H1 (cell line): ENCODE measurements around the gene ELOVL6. TPM values are rescaled to one million over a fixed set of nuclear protein-coding genes. Genes with fewer than 3 reads are reported as not detected.

Experiments
- CTCF ChIA-PET: fragments of 300-600 bp; sonication (Branson Sonifier 250); formaldehyde crosslinking; loops from one replicate; lab custom pipeline; 2021; ENCODE audit not compliant: partially characterized antibody; lab: Charles Lee
- POLR2A ChIA-PET: fragments of 300-600 bp; sonication (Branson Sonifier 250); formaldehyde crosslinking; loops from one replicate; lab custom pipeline; 2021; ENCODE audit warnings: inconsistent platforms; ENCODE audit not compliant: partially characterized antibody; lab: Charles Lee
- DNase-seq, 2 experiments: peaks; one replicate each; pipeline versions ENCODE4 v3.0.0 to v3.0.0-alpha.2; 2010 to 2022; ENCODE audit warnings: low spot score in 2 of 2, low read depth in 1 of 2, mixed read lengths in 1 of 2
- FAIRE-seq: peaks from 2 replicates; lab custom pipeline; 2011; peaks lifted over from hg19 to GRCh38; lab: Jason Lieb, UNC
- H2AFZ ChIP-seq: 2 replicates; pipeline ENCODE4 v1.8.1; 2012; ENCODE audit warnings: low read length, inconsistent platforms
- H2AK5ac ChIP-seq: 2 replicates; pipeline ENCODE4 v1.6.1; 2013; ENCODE audit warnings: low read depth, low read length
- H2BK120ac ChIP-seq: replicated peaks from 2 replicates; pipeline ENCODE3; 2013; ENCODE audit warnings: low read depth, low read length, inconsistent platforms
- H2BK12ac ChIP-seq: 2 replicates; pipeline ENCODE4 v1.6.1; 2013; ENCODE audit warnings: low read depth, low read length
- H2BK15ac ChIP-seq: 2 replicates; pipeline ENCODE4 v1.6.1; 2013; ENCODE audit warnings: low read length
- H2BK20ac ChIP-seq: 2 replicates; pipeline ENCODE4 v1.6.1; 2013; ENCODE audit warnings: low read length
- H2BK5ac ChIP-seq: 2 replicates; pipeline ENCODE4 v1.6.1; 2013; ENCODE audit warnings: low read depth, low read length
- H3K14ac ChIP-seq: 2 replicates; pipeline ENCODE4 v1.6.1; 2013; ENCODE audit warnings: inconsistent platforms; ENCODE audit not compliant: insufficient read length
- H3K18ac ChIP-seq: 2 replicates; pipeline ENCODE4 v1.6.1; 2013; ENCODE audit warnings: low read length; ENCODE audit errors: extremely low read depth
- H3K23ac ChIP-seq: 2 replicates; pipeline ENCODE4 v1.6.1; 2013; ENCODE audit warnings: inconsistent platforms; ENCODE audit not compliant: insufficient read length
- H3K23me2 ChIP-seq: 2 replicates; pipeline ENCODE4 v1.6.1; 2013; ENCODE audit warnings: low read depth, low read length
- H3K27ac ChIP-seq: 2 replicates; pipeline ENCODE4 v1.6.1; 2011; ENCODE audit warnings: low read depth, low read length, inconsistent platforms
- H3K27me3 ChIP-seq, 4 experiments: replicated peaks in 1 of 4; 1 replicate in 1 of 4; 2 replicates in 3 of 4; pipeline versions ENCODE4 v1.6.1 to v1.8.1; 2011 to 2013; ENCODE audit warnings: low read length in 3 of 4, mild to moderate bottlenecking in 3 of 4, inconsistent platforms in 2 of 4, mixed read lengths in 2 of 4, moderate library complexity in 1 of 4; ENCODE audit not compliant: control insufficient read depth in 3 of 4, insufficient read depth in 3 of 4; ENCODE audit errors: extremely low read depth in 1 of 4
- H3K36me3 ChIP-seq, 4 experiments: 2 replicates each; pipeline versions ENCODE4 v1.6.1 to v1.8.1; 2011 to 2013; ENCODE audit warnings: mild to moderate bottlenecking in 4 of 4, low read length in 3 of 4, moderate library complexity in 2 of 4, control low read depth in 1 of 4, inconsistent platforms in 1 of 4; ENCODE audit not compliant: insufficient read depth in 4 of 4, control insufficient read depth in 2 of 4
- H3K4ac ChIP-seq: replicated peaks from 2 replicates; pipeline ENCODE3; 2013; ENCODE audit warnings: low read length, low read depth, mixed read lengths, inconsistent platforms; ENCODE audit not compliant: insufficient read length
- H3K4me1 ChIP-seq, 4 experiments: replicated peaks in 1 of 4; 1 replicate in 1 of 4; 2 replicates in 3 of 4; pipeline versions ENCODE4 v1.6.1 to v1.8.1; 2011 to 2013; ENCODE audit warnings: low read length in 3 of 4, inconsistent platforms in 2 of 4, mixed read lengths in 1 of 4; ENCODE audit not compliant: insufficient read depth in 4 of 4, control insufficient read depth in 3 of 4
- H3K4me2 ChIP-seq, 2 experiments: 2 replicates each; pipeline versions ENCODE4 v1.6.1 to v1.8.1; 2011 to 2013; ENCODE audit warnings: low read depth in 2 of 2, low read length in 2 of 2, control low read depth in 1 of 2, inconsistent platforms in 1 of 2, mild to moderate bottlenecking in 1 of 2; ENCODE audit not compliant: insufficient read depth in 1 of 2
- H3K4me3 ChIP-seq, 4 experiments: fragments of 200-600, 300-600 bp in 1 of 4; sonication (generic), shearing (Covaris generic), sonication (Bioruptor Twin) in 1 of 4; 2 replicates each; pipeline versions ENCODE4 v1.5.1 to v1.8.1; 2011 to 2016; ENCODE audit warnings: low read length in 4 of 4, low read depth in 3 of 4, control low read depth in 2 of 4, inconsistent platforms in 2 of 4, mild to moderate bottlenecking in 2 of 4, mixed read lengths in 1 of 4, moderate library complexity in 1 of 4; ENCODE audit not compliant: insufficient read depth in 2 of 4; ENCODE audit errors: extremely low read depth in 1 of 4
- H3K56ac ChIP-seq: replicated peaks from 2 replicates; pipeline ENCODE3; 2013; ENCODE audit warnings: low read depth, mild to moderate bottlenecking, mixed read lengths, low read length, inconsistent platforms; ENCODE audit not compliant: insufficient read length
- H3K79me1 ChIP-seq: 2 replicates; pipeline ENCODE4 v1.6.1; 2013; ENCODE audit warnings: low read depth, low read length, control low read depth
- H3K79me2 ChIP-seq, 2 experiments: 2 replicates each; pipeline versions ENCODE4 v1.6.1 to v1.8.1; 2012 to 2013; ENCODE audit warnings: low read length in 2 of 2, mild to moderate bottlenecking in 2 of 2, inconsistent platforms in 1 of 2; ENCODE audit not compliant: insufficient read depth in 2 of 2, control insufficient read depth in 1 of 2
- H3K9ac ChIP-seq, 4 experiments: replicated peaks in 1 of 4; 1 replicate in 1 of 4; 2 replicates in 3 of 4; pipeline versions ENCODE4 v1.6.1 to v1.8.1; 2011 to 2013; ENCODE audit warnings: low read depth in 3 of 4, low read length in 3 of 4, control low read depth in 2 of 4, mild to moderate bottlenecking in 2 of 4, moderate library complexity in 2 of 4, inconsistent platforms in 1 of 4; ENCODE audit errors: extremely low read depth in 1 of 4
- H3K9me3 ChIP-seq, 2 experiments: 2 replicates each; pipeline versions ENCODE4 v1.6.1 to v1.8.1; 2012 to 2013; ENCODE audit warnings: mild to moderate bottlenecking in 2 of 2, moderate library complexity in 2 of 2, control low read depth in 1 of 2, inconsistent platforms in 1 of 2, low read depth in 1 of 2, low read length in 1 of 2, mixed read lengths in 1 of 2; ENCODE audit not compliant: insufficient read depth in 2 of 2
- H4K20me1 ChIP-seq, 2 experiments: replicated peaks in 1 of 2; 2 replicates each; pipeline versions ENCODE3 to v1.8.1; 2011 to 2013; ENCODE audit warnings: inconsistent platforms in 2 of 2, low read length in 2 of 2, mild to moderate bottlenecking in 1 of 2; ENCODE audit not compliant: insufficient read depth in 2 of 2, control insufficient read depth in 1 of 2
- H4K5ac ChIP-seq: 2 replicates; pipeline ENCODE4 v1.6.1; 2013; ENCODE audit warnings: low read length, low read depth, mixed read lengths, inconsistent platforms; ENCODE audit not compliant: insufficient read length
- H4K8ac ChIP-seq: 2 replicates; pipeline ENCODE4 v1.8.0; 2013; ENCODE audit warnings: mild to moderate bottlenecking, moderate library complexity, low read length, inconsistent platforms; ENCODE audit not compliant: insufficient read depth; ENCODE audit errors: extremely low read depth
- H4K91ac ChIP-seq: replicated peaks from 2 replicates; pipeline ENCODE3; 2013; ENCODE audit warnings: low read length, mixed read lengths, inconsistent platforms; ENCODE audit not compliant: insufficient read length
- CHD2 ChIP-seq: IDR thresholded peaks from 2 replicates; pipeline ENCODE4 v1.6.1; 2012; ENCODE audit warnings: low read length, improper control_type of control experiment
- E2F6 ChIP-seq: IDR thresholded peaks from 2 replicates; pipeline ENCODE4 v1.6.1; 2012; ENCODE audit warnings: inconsistent platforms
- EZH2 ChIP-seq: fragments of 200-600 bp; sonication (generic); IDR thresholded peaks from 2 replicates; pipeline ENCODE4 v1.7.1; 2012; ENCODE audit warnings: low read depth, mild to moderate bottlenecking, moderate library complexity, low read length, inconsistent platforms; ENCODE audit not compliant: severe bottlenecking
- HDAC6 ChIP-seq: IDR thresholded peaks from one replicate; pipeline ENCODE4 v1.7.1; 2012; ENCODE audit warnings: low read depth, mild to moderate bottlenecking, inconsistent platforms, low read length, moderate library complexity
- NANOG ChIP-seq: IDR thresholded peaks from 2 replicates; pipeline ENCODE4 v1.6.1; 2011; ENCODE audit warnings: low read length, low read depth, mild to moderate bottlenecking, inconsistent platforms; ENCODE audit not compliant: insufficient read depth, poor library complexity, severe bottlenecking
- POU5F1 ChIP-seq: IDR thresholded peaks from 2 replicates; pipeline ENCODE4 v1.6.1; 2011; ENCODE audit warnings: low read depth, mild to moderate bottlenecking, low read length, moderate library complexity
- WGBS, 2 experiments: shearing (Covaris generic) in 1 of 2; methylation state at CpG; one replicate each; pipeline versions ENCODE4 v1.1.6 to v1.1.7; 2013 to 2015; ENCODE audit warnings: low lambda C conversion rate in 2 of 2, mixed read lengths in 2 of 2, inconsistent platforms in 1 of 2, low coverage in 1 of 2, missing lambda C conversion rate in 1 of 2; ENCODE audit not compliant: insufficient replicate concordance in 2 of 2, insufficient coverage in 1 of 2, insufficient read length in 1 of 2; ENCODE audit errors: extremely low coverage in 1 of 2, missing lambda C conversion rate in 1 of 2; 5-methylcytosine and 5-hydroxymethylcytosine counted together
- polyA plus RNA-seq, 7 experiments: library from polyadenylated mRNA; depleted of rRNA in 3 of 7; stranded (reverse) in 5 of 7; unstranded in 2 of 7; fragments of >200 nt in 5 of 7; fragments of 200-250 nt in 2 of 7; gene quantifications; 1 replicate in 5 of 7; 2 replicates in 1 of 7; 4 replicates in 1 of 7; pipeline versions ENCODE4 v1.2.1 to v1.2.3, GENCODE V29; 2011 to 2013; ENCODE audit warnings: missing spikeins in 2 of 7, mixed read lengths in 2 of 7
- total RNA-seq: library from RNA; stranded (reverse); fragmentation: NEBNext Ultra II Directional; extraction: Animal tissue kit (Norgen Biotek cat#: 25700); gene quantifications from 2 replicates; pipeline ENCODE4 v1.2.1, GENCODE V29; 2021

The ELOVL6 gene
- total and polyA plus RNA-seq, 2 of the 8 experiments (the other 6 are each of a cell fraction or from before 2014, with no cell fraction given): 27.8 to 86.6 TPM

GRCh38 chr4:110119880-110120279, 78.5 kb downstream of the ELOVL6 start:
- no peak overlapping the region for H2BK5ac ChIP-seq
- FAIRE-seq (no peak), DNase-seq (no peak)
- no peak overlapping the region for H3K4me3 ChIP-seq
- no peak overlapping the region for H2AK5ac ChIP-seq
- POLR2A ChIA-PET: interaction anchor here (1.0 to 1.5 kb wide), 2 partner anchors 9 to 17 kb away, joined by 3 to 5 read pairs; no protein-coding TSS in a partner anchor
- no peaks in the 10 kb centered on the region for H3K27me3 ChIP-seq
- CTCF ChIA-PET: interaction anchor here (2.1 kb wide), 1 partner anchor 51 kb away, joined by 6 read pairs; no protein-coding TSS in a partner anchor
- H4K91ac ChIP-seq: no peak overlapping the region
- no peaks in the 10 kb centered on the region; the same call in 1 of the 2 replicates for H3K79me1 ChIP-seq
- no peak overlapping the region for H3K18ac ChIP-seq
- H4K5ac ChIP-seq: no peak overlapping the region
- no peak overlapping the region for H2BK120ac ChIP-seq
- no peak overlapping the region for H3K14ac ChIP-seq
- no peak overlapping the region for H3K4me2 ChIP-seq
- peaks cover 0 to 45% of the 10 kb centered on the region in 2 experiments; a peak in 2 of 4 replicates for H3K79me2 ChIP-seq
- WGBS, 2 experiments: 78% methylated on average over 1 of the region's 1 CpG; no CpG with 5 or more reads in 1 of the 2 experiments
- no peaks in the 10 kb centered on the region; a peak in 1 of 8 replicates for H3K36me3 ChIP-seq
- H2BK20ac ChIP-seq: no peak overlapping the region
- H3K4me1 ChIP-seq: peaks cover 0 to 3% (median 0%) of the 10 kb centered on the region in 4 experiments; a peak in 3 of 7 replicates
- H4K8ac ChIP-seq: no peak overlapping the region
- no peak overlapping the region for H3K27ac ChIP-seq
- H2BK12ac ChIP-seq: no peak overlapping the region
- H2BK15ac ChIP-seq: no peak overlapping the region
- no peak overlapping the region for H2AFZ ChIP-seq
- H3K56ac ChIP-seq: no peak overlapping the region
- H4K20me1 ChIP-seq: peaks cover 1 to 2% of the 10 kb centered on the region in 2 experiments
- H3K23ac ChIP-seq: no peak overlapping the region
- no peaks in the 10 kb centered on the region for H3K9me3 ChIP-seq
- H3K4ac ChIP-seq: no peak overlapping the region
- no peak overlapping the region for H3K9ac ChIP-seq
- H3K23me2 ChIP-seq: no peaks in the 10 kb centered on the region
- TF ChIP-seq CHD2 (no peak), HDAC6 (no peak), EZH2 (no peak), E2F6 (no peak), POU5F1 (no peak), NANOG (no peak)
